Stimulated activated memory B cell treated with anti-CD40 and anti-IgM and Interleukin-4, amounts not matched to agents 10 μg/mL and 1 μg/mL and 100 μg/mL, for 72 hours (primary cell): ENCODE data around the gene SPATA31C1.
A peak's percentile ranks its signal among the peaks of the same experiment; 100 is the strongest.

Source experiments
- ATAC-seq: fragments of 150-1000 bp; cut with Tn5 transposase; 2 replicates; pipeline ENCODE4 v1.10.0; 2021
- H3K27ac Mint-ChIP-seq: one replicate; pipeline ENCODE4 v1.8.0; 2022; ENCODE audit warnings: mild to moderate bottlenecking, mixed read lengths
- H3K27me3 Mint-ChIP-seq: one replicate; pipeline ENCODE4 v1.8.0; 2022; ENCODE audit warnings: mixed read lengths
- H3K36me3 Mint-ChIP-seq: one replicate; pipeline ENCODE4 v1.8.0; 2022; ENCODE audit warnings: mixed read lengths
- H3K4me1 Mint-ChIP-seq: one replicate; pipeline ENCODE4 v1.8.0; 2022; ENCODE audit warnings: mixed read lengths
- H3K4me3 Mint-ChIP-seq: one replicate; pipeline ENCODE4 v1.8.0; 2022; ENCODE audit warnings: mild to moderate bottlenecking, moderate library complexity, mixed read lengths
- H3K9me3 Mint-ChIP-seq: one replicate; pipeline ENCODE4 v1.8.0; 2022; ENCODE audit warnings: mixed read lengths

SPATA31C1 gene

DNA sequence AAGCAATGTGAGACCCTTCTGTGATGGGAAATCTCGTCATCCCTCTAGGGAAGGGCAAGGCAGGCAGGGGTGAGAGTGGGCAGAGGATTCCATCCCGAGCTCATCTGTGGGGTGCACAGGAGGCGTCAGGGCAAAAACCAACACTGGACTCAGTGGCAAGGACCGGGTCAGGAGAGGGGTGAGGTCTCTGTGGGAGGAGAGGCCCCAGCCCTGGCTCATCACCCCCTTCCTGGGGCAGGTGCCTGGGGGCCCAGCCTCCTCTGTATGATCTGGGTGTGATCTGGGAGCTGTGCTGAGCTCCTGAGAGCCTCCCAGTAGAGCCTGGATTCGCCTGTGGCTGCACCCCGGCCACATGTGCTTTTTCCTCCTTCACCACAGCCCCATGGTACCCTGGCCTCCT is 34.5 kb upstream of the SPATA31C1 start:
- peaks cover 24% of the 10 kb centered on the region for H3K27me3 Mint-ChIP-seq
- ATAC-seq, result no peak

DNA sequence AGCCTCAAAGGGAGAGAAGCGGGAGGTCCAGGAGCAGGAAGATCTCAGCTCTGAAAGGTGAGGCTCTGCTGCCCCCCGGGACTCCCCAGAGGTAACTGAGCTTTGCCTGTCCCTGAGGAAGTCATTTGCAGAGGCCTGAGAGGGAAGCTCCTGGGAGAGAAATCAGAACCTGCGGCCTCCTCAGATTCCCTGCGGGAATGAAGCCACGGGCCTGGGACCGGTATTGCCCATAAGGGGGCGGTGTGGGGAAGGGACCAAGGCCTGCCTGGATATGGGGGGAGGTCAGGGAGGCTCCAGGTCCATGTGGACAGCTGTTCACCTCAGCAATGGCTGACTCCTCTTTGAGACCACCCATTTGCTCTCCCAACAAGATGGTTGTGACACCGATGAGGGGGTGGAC is 33.8 kb upstream of the SPATA31C1 start:
- no peaks in the 10 kb centered on the region for H3K9me3 Mint-ChIP-seq
- ATAC-seq, result no peak
- H3K4me3 Mint-ChIP-seq, result no peak overlapping the region

More for the DNA sequence above, 34.5 kb upstream of the SPATA31C1 start:
- Mint-ChIP-seq H3K4me1 (no peaks in the 10 kb centered on the region), H3K27ac (no peak overlapping the region), H3K9me3 (no peaks in the 10 kb centered on the region), H3K4me3 (no peak overlapping the region), H3K36me3 (no peaks in the 10 kb centered on the region)

DNA sequence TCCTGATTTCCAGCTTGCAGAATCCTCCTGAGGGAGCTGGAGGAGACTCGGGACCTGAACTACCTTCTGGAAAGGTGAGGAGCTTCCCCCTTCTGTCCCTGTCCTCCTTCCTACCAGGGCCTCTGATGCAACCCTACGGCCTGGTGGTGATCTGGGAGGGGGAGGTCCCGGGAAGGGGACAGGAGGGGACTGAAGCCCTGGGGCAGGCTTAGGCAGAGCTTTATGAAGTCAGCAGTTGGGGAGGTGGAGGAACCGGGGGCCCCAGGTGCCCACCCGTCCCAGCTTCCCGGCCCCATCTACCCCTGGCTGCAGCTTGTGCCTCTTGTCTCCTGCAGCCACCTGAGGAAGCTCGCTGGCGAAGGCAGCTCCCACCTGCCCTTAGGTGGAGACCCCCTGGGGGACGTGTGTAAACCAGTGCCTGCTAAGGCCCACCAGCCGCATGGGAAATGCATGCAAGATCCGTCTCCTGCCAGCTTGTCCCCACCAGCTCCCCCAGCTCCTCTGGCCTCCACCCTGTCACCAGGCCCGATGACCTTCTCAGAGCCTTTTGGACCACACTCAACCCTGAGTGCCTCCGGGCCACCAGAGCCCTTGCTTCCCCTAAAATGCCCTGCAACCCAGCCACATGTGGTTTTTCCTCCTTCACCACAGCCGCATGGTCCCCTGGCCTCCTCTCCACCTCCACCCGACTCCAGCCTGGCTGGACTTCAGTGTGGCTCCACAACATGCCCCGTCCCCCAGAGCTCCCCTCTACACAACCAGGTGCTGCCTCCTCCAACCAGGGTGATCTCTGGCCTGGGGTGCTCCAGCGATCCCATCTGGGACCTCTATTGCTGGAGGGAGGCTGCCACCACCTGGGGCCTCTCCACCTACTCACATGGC is 32.9 kb upstream of the SPATA31C1 start:
- H3K9me3 Mint-ChIP-seq, result no peaks in the 10 kb centered on the region
- no peaks in the 10 kb centered on the region for H3K36me3 Mint-ChIP-seq
- peaks cover 24% of the 10 kb centered on the region for H3K27me3 Mint-ChIP-seq
- H3K4me3 Mint-ChIP-seq, result no peak overlapping the region
- ATAC-seq, result no peak
- no peak overlapping the region for H3K27ac Mint-ChIP-seq
- no peaks in the 10 kb centered on the region for H3K4me1 Mint-ChIP-seq

More for the DNA sequence above, 33.8 kb upstream of the SPATA31C1 start:
- no peak overlapping the region for H3K27ac Mint-ChIP-seq
- peaks cover 24% of the 10 kb centered on the region for H3K27me3 Mint-ChIP-seq
- H3K36me3 Mint-ChIP-seq, result no peaks in the 10 kb centered on the region
- no peaks in the 10 kb centered on the region for H3K4me1 Mint-ChIP-seq

DNA sequence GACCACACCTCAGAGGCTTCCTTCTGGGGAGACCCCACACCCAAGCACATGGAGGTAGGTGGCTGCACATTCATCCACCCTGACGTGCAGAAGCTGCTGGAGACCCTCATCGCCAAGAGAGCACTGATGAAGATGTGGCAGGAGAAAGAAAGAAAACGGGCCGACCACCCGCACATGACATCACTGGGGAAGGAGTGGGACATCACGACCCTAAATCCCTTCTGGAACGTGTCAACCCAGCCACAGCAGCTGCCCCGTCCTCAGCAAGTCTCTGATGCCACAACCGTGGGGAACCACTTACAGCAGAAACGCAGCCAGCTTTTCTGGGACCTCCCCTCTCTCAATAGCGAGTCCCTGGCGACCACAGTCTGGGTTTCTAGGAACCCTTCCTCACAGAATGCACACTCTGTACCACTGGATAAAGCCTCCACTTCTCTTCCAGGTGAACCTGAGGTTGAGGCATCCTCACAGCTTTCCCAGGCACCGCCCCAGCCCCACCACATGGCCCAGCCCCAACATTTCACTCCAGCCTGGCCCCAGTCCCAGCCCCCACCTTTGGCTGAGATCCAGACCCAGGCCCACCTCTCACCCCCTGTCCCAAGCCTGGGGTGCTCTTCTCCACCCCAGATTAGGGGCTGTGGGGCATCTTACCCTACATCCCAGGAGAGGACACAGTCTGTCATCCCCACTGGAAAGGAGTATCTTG is 32.1 kb upstream of the SPATA31C1 start:
- H3K4me1 Mint-ChIP-seq, result no peaks in the 10 kb centered on the region
- no peaks in the 10 kb centered on the region for H3K36me3 Mint-ChIP-seq
- no peak overlapping the region for H3K27ac Mint-ChIP-seq
- ATAC-seq, result no peak
- no peaks in the 10 kb centered on the region for H3K9me3 Mint-ChIP-seq
- no peak overlapping the region for H3K4me3 Mint-ChIP-seq
- H3K27me3 Mint-ChIP-seq, result peaks cover 24% of the 10 kb centered on the region

DNA sequence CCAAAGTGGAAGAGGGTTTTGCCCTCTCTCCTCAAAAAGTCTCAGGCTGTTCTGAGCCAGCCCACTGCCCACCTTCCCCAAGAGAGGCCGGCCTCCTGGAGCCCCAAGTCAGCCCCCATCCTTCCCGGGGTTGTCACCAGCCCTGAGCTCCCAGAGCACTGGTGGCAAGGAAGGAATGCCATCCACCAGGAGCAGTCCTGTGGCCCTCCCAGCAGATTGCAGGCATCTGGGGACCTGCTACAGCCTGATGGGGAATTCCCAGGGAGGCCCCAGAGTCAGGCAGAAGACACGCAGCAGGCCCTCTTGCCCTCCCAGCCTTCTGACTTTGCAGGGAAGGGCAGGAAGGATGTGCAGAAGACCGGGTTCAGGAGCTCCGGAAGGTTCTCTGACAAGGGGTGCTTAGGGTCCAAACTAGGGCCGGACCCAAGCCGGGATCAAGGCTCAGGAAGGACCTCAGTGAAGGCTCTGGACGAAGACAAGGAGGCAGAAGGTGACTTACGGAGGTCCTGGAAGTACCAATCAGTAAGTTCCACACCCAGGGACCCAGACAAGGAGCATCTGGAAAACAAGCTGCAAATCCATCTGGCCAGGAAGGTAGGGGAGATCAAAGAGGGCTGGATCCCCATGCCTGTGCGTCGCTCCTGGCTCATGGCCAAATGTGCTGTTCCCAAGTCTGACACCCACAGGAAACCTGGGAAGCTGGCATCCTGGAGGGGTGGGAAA is 31.4 kb upstream of the SPATA31C1 start:
- no peak for ATAC-seq
- Mint-ChIP-seq H3K36me3 (no peaks in the 10 kb centered on the region), H3K27ac (no peak overlapping the region), H3K4me3 (no peak overlapping the region), H3K4me1 (no peaks in the 10 kb centered on the region), H3K27me3 (peaks cover 24% of the 10 kb centered on the region), H3K9me3 (no peaks in the 10 kb centered on the region)

DNA sequence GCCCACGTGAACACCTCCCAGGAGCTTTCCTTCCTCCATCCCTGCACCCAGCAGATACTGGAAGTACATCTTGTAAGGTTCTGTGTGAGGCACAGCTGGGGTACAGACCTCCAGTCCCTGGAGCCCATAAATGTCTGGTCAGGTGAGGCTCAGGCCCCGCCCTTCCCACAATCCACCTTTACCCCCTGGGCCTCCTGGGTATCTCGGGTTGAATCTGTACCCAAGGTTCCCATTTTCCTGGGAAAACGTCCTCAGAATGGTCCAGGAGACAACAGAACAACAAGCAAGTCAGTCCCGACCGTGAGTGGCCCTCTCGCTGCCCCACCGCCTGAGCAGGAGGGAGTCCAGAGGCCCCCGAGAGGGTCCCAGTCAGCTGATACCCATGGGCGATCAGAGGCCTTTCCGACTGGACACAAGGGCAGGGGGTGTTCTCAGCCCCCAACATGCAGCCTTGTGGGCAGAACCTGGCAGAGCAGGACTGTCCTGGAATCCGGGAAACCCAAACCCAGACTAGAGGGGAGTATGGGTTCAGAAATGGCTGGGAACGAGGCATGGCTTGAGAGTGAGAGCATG is 30.7 kb upstream of the SPATA31C1 start:
- Mint-ChIP-seq H3K27ac (no peak overlapping the region), H3K4me3 (no peak overlapping the region), H3K36me3 (no peaks in the 10 kb centered on the region), H3K9me3 (no peaks in the 10 kb centered on the region), H3K4me1 (no peaks in the 10 kb centered on the region), H3K27me3 (peaks cover 24% of the 10 kb centered on the region)
- ATAC-seq, result no peak

DNA sequence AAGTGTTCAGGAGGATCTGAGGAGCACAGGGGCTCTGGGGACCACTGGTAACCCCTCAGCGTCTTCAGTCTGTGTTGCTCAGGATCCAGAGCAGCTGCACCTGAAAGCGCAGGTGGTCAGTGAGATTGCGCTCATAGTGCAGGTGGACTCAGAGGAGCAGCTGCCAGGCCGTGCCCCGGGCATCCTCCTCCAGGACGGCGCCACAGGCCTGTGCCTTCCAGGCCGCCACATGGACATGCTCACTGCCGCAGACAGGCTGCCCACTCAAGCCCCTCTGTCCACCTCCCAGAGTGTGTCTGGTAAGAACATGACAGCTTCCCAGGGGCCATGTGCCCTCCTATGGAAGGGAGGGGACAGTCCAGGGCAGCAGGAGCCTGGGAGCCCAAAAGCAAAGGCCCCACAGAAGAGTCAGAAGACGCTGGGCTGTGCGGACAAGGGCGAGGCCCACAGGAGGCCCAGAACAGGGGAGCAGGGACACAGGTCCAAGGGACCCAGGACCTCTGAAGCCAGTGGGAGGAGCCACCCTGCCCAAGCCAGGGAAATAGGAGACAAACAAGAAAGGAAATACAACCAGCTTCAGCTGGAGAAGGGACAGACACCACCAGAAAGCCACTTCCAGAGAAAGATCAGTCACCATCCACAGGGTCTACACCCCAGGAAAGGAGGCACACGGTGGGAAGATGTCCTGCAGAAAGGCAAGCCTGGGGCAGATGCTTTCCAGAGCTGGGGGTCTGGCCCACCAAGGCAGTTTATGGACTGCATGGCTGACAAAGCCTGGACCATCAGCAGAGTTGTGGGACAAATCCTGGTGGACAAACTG is 29.9 kb upstream of the SPATA31C1 start:
- peaks cover 24% of the 10 kb centered on the region for H3K27me3 Mint-ChIP-seq
- ATAC-seq, result no peak
- H3K9me3 Mint-ChIP-seq, result no peaks in the 10 kb centered on the region
- no peak overlapping the region for H3K27ac Mint-ChIP-seq
- H3K4me1 Mint-ChIP-seq, result no peaks in the 10 kb centered on the region
- no peaks in the 10 kb centered on the region for H3K36me3 Mint-ChIP-seq
- no peak overlapping the region for H3K4me3 Mint-ChIP-seq

DNA sequence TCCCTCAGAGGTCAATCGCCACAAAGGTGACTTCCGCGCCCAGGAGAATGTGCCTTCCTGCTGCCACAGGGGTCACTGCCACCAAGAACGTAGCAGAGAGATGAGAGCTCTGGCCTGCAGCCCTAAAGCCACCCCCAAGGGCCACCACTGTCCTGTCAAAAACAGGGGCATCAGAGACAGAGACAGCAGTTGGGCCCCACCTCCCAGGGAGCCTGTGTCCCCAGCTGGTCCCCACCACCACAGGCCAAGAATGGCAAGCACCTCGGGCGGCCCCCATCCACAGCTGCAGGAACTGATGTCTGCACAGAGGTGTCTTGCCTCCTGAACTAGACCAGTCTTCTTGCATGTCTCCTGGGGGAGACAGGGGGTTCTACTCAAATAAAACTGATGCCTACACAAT is 29.3 kb upstream of the SPATA31C1 start:
- ATAC-seq, result no peak
- no peak overlapping the region for H3K4me3 Mint-ChIP-seq
- H3K4me1 Mint-ChIP-seq, result no peaks in the 10 kb centered on the region
- no peaks in the 10 kb centered on the region for H3K36me3 Mint-ChIP-seq
- H3K27me3 Mint-ChIP-seq, result peaks cover 24% of the 10 kb centered on the region
- no peaks in the 10 kb centered on the region for H3K9me3 Mint-ChIP-seq
- no peak overlapping the region for H3K27ac Mint-ChIP-seq

DNA sequence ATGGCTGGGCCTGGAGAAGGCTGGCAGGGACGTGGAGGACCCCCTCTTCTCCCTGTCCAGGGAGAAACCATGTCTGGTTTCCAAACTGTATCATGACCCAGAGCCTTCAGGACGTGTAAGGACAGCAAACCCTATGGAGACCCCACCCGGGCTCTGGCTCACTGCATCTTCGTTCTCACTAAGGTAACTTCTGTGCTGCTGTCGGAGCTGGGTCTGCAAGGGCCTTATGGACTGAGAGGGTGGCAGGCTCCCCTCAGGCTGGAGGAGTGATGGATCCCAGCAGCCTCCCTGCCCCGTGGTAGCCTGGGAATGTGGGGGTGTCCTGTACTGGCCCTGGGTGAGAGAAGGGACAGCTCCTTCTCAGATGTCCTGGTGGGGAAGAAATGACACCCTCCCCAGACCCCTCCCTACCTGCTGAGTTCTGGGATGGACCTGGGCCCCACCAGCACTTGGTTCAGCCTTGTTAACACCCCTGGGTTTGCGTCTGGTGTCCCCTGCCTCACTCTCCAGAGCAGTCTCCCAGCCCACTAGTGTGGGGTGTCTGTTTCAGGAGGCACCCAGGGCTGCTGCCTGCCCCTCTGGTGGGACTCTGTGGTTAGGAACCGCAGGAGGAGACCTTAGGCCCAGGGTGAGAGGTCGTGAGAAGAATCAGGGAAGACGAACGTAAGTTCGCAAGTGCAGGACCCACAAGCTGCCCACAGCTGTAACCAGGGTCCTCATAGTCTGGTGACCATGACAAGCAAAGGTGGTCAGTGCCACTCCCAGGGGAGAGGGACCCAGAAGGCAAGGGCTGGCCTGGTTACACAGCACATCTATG is 28.5 kb upstream of the SPATA31C1 start:
- H3K36me3 Mint-ChIP-seq, result no peaks in the 10 kb centered on the region
- peaks cover 24% of the 10 kb centered on the region for H3K27me3 Mint-ChIP-seq
- peak; percentile 18 for ATAC-seq
- no peak overlapping the region for H3K27ac Mint-ChIP-seq
- H3K9me3 Mint-ChIP-seq, result peaks cover 3% of the 10 kb centered on the region
- H3K4me1 Mint-ChIP-seq, result no peaks in the 10 kb centered on the region
- H3K4me3 Mint-ChIP-seq, result no peak overlapping the region

DNA sequence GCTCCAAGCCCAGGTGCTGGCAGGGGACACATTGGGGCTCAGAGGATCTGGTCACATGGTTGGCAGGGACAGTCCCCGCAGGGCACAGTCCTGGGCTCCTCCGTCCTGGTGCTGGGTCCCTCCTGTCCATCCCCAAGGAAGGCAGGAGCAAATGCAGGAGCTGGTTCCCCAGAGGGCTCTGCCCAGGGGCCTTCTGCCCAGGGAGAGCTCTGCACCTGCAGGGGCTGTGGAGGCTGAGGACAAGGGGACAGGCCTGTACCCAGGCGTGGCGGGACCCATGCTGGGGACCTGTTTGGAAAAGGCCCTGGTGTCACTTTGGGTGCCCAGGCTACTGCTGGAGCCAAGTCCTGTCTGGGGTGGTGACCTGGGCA is 27.9 kb upstream of the SPATA31C1 start:
- Mint-ChIP-seq H3K4me1 (no peaks in the 10 kb centered on the region), H3K4me3 (no peak overlapping the region), H3K36me3 (no peaks in the 10 kb centered on the region), H3K27me3 (peaks cover 20% of the 10 kb centered on the region), H3K27ac (no peak overlapping the region), H3K9me3 (peaks cover 3% of the 10 kb centered on the region)
- peak; percentile 18 for ATAC-seq

DNA sequence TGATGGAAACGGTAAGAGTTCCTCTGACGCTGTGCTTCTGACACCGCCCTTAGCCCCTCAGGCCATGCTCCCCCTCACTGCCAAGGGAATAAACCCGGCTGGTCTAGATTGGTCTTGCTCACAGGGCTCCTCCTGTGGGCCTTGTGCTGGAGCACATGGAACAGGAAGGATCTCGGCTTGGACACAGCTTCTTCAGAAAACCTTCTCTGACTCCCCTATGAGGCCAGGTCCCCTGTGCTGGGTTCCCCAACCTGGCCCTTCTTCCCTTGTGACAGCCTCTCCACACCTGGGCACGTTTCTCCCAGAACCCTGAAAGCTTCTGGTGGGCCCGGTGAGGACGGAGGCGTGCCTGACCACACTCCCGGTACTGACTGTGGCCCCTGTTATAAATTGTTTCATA is 26.9 kb upstream of the SPATA31C1 start:
- Mint-ChIP-seq H3K4me1 (no peaks in the 10 kb centered on the region), H3K4me3 (no peak overlapping the region), H3K27ac (no peak overlapping the region), H3K9me3 (peaks cover 3% of the 10 kb centered on the region), H3K36me3 (no peaks in the 10 kb centered on the region), H3K27me3 (peaks cover 11% of the 10 kb centered on the region)
- no peak for ATAC-seq

DNA sequence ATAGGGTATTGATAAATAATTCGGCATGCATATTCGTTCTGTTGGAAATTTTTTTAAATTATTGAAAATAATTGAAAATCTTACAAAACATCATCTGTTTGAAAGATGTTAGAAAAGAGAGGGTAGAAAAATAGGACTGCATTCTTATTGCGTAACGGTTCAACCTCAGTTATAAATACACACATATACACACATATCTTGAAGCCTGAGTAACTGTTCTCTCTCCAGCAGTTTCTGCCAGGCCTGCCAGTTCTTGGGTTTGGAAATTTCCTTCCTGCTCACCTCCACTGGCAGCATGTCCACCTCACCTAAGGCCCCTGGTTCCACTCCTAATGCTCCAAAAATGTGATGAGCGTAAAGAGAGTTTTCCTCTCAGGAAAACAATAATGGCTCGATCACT is 26.0 kb upstream of the SPATA31C1 start:
- no peak overlapping the region for H3K4me3 Mint-ChIP-seq

DNA sequence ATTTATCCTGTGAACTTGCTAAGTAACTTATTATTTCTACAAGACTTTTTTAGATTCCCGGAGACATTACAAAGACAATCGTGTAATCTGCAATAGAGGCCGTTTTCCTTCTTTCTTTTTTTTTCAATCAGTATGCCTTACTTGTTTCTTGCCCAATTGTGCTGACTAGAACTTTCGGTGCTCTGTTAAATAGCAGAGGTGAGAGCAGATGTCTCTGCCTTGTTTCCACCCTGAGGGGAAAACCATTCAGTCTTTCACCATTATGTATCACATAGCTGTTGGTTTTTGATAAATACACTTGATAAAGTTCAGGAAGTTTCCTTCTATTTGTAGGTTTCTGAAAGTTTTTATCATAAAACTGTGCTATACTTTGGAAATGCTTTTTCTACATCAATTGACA is 24.8 kb upstream of the SPATA31C1 start:
- H3K4me1 Mint-ChIP-seq, result no peaks in the 10 kb centered on the region
- H3K27ac Mint-ChIP-seq, result no peak overlapping the region
- no peak overlapping the region for H3K4me3 Mint-ChIP-seq
- H3K36me3 Mint-ChIP-seq, result no peaks in the 10 kb centered on the region
- no peak for ATAC-seq
- no peaks in the 10 kb centered on the region for H3K27me3 Mint-ChIP-seq
- H3K9me3 Mint-ChIP-seq, result peaks cover 6% of the 10 kb centered on the region

More for the DNA sequence above, 26.0 kb upstream of the SPATA31C1 start:
- no peaks in the 10 kb centered on the region for H3K4me1 Mint-ChIP-seq
- peaks cover 3% of the 10 kb centered on the region for H3K9me3 Mint-ChIP-seq
- ATAC-seq, result no peak
- H3K36me3 Mint-ChIP-seq, result no peaks in the 10 kb centered on the region
- H3K27me3 Mint-ChIP-seq, result peaks cover 1% of the 10 kb centered on the region
- no peak overlapping the region for H3K27ac Mint-ChIP-seq
